HCT116 (cell line): Measurements from ENCODE around the gene WDR70.

ENCODE experiments used
- ATF3 ChIP-seq: IDR thresholded peaks from 2 replicates; pipeline ENCODE4 v1.6.1; 2012
- CEBPB ChIP-seq: IDR thresholded peaks from 2 replicates; pipeline ENCODE4 v1.6.1; 2012; ENCODE audit warnings: low read depth
- CTCF ChIP-seq, 3 experiments: fragments of 200-600 bp in 1 of 3; sonication (generic) in 1 of 3; IDR thresholded peaks in 2 of 3; conservative IDR thresholded peaks in 1 of 3; 2 replicates each; pipeline ENCODE4 v1.5.1; 2012 to 2017; ENCODE audit warnings: low read depth in 2 of 3, low read length in 2 of 3, antibody characterized with exemption in 1 of 3, borderline replicate concordance in 1 of 3, control low read depth in 1 of 3, mild to moderate bottlenecking in 1 of 3, mixed read lengths in 1 of 3, mixed run types in 1 of 3, moderate library complexity in 1 of 3; ENCODE audit not compliant: insufficient read depth in 1 of 3
- EZH2 ChIP-seq: fragments of 200-600 bp; sonication (generic); IDR thresholded peaks from 2 replicates; pipeline ENCODE4 v1.6.1; 2017; ENCODE audit warnings: antibody characterized with exemption, mixed run types
- RAD21 ChIP-seq: IDR thresholded peaks from 2 replicates; pipeline ENCODE4 v1.6.1; 2012; ENCODE audit warnings: low read depth, mild to moderate bottlenecking
- SIN3A ChIP-seq: IDR thresholded peaks from 2 replicates; pipeline ENCODE4 v1.6.1; 2012; ENCODE audit warnings: low read depth
- SP1 ChIP-seq: IDR thresholded peaks from 2 replicates; pipeline ENCODE4 v1.6.1; 2012; ENCODE audit warnings: low read depth
- ZNF274 ChIP-seq: fragments of 200-500 bp; sonication (Bioruptor generic); IDR thresholded peaks from 2 replicates; pipeline ENCODE4 v1.6.1; 2014; ENCODE audit warnings: mild to moderate bottlenecking, low read depth, low read length, inconsistent platforms

DNA sequence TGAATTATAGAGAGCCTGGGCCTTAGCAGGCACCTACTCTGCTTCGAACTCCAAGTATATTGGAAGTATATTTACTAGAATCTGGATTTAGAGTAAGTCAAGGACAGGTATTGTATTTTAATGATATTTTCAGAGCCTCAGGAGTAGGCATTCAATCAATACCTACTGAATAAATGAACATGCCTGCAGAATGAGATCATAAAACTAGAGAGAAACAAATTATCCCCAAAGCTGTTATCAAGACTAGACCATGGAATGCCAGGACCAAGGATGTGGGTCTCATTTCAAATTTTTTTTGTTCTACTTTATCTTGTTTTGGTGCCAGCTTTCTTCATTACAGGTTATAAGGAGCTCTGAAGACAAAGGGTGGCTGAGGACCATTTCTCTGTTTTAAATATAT is 394.7 kb downstream of the WDR70 start:
- TF ChIP-seq CTCF (IDR thresholded peaks at IDR 0.05 in 2 of 3, conservative IDR thresholded peaks at IDR 0.05 in 1 of 3; ENCODE audit: borderline replicate concordance in 1 of 3, insufficient read depth in 1 of 3, low read depth in 2 of 3, low read length in 2 of 3): no peak
- no peak for TF ChIP-seq RAD21
- no peak for TF ChIP-seq CEBPB
- TF ChIP-seq EZH2: no peak
- TF ChIP-seq SIN3A: no peak
- no peak for TF ChIP-seq ZNF274
- TF ChIP-seq SP1: no peak
- TF ChIP-seq ATF3: no peak
